HepG2 (cell line): ENCODE results near the gene CPEB3. TPM values are rescaled to one million over a fixed set of nuclear protein-coding genes. Genes with fewer than 3 reads are reported as not detected.

Experiments
- BATF2 ChIP-seq: sonication (generic); formaldehyde crosslinking; IDR thresholded peaks from 2 replicates; pipeline ENCODE4 v1.8.0; 2022; ENCODE audit warnings: mild to moderate bottlenecking, missing genetic modification reagents, moderate library complexity
- BHLHE40 ChIP-seq: IDR thresholded peaks from 2 replicates; pipeline ENCODE4 v1.6.1; 2011; ENCODE audit warnings: low read length, improper control_type of control experiment
- CBX5 ChIP-seq: sonication (generic); formaldehyde crosslinking; IDR thresholded peaks from 2 replicates; pipeline ENCODE4 v1.4.0; 2020; ENCODE audit warnings: missing genetic modification reagents, borderline replicate concordance
- HDAC2 ChIP-seq: sonication (generic); formaldehyde crosslinking; IDR thresholded peaks from 2 replicates; pipeline ENCODE4 v1.4.0; 2020; ENCODE audit warnings: missing genetic modification reagents
- HNF4A ChIP-seq: sonication (generic); formaldehyde crosslinking; IDR thresholded peaks from 2 replicates; pipeline ENCODE4 v1.4.0; 2020; ENCODE audit warnings: missing genetic modification reagents
- LRRFIP1 ChIP-seq: sonication (generic); formaldehyde crosslinking; conservative IDR thresholded peaks from 2 replicates; pipeline ENCODE4 v1.4.0; 2020; ENCODE audit warnings: missing genetic modification reagents
- MED1 ChIP-seq: sonication (generic); formaldehyde crosslinking; IDR thresholded peaks from 2 replicates; pipeline ENCODE4 v1.4.0; 2020; ENCODE audit warnings: missing genetic modification reagents
- MXD4 ChIP-seq: IDR thresholded peaks from 2 replicates; pipeline ENCODE4 v1.6.1; 2016; ENCODE audit warnings: mild to moderate bottlenecking, missing biosample characterization, missing genetic modification reagents
- NKX3-1 ChIP-seq: sonication (generic); formaldehyde crosslinking; IDR thresholded peaks from 2 replicates; pipeline ENCODE4 v1.5.0; 2020; ENCODE audit warnings: missing genetic modification reagents
- PLRG1 ChIP-seq: fragments of 450-650 bp; conservative IDR thresholded peaks from 2 replicates; pipeline ENCODE4 v1.6.1; 2016
- POLR2AphosphoS5 ChIP-seq: IDR thresholded peaks from 2 replicates; pipeline ENCODE4 v1.6.1; 2012; ENCODE audit warnings: low read depth, low read length
- RAD21 ChIP-seq: fragments of 450-650 bp; formaldehyde crosslinking; IDR thresholded peaks from 2 replicates; pipeline ENCODE4 v1.5.0; 2020; ENCODE audit warnings: mild to moderate bottlenecking
- SETDB1 ChIP-seq: sonication (generic); formaldehyde crosslinking; IDR thresholded peaks from 2 replicates; pipeline ENCODE4 v1.5.1; 2020; ENCODE audit warnings: missing genetic modification reagents, mild to moderate bottlenecking, borderline replicate concordance
- SIX4 ChIP-seq: sonication (generic); formaldehyde crosslinking; IDR thresholded peaks from 2 replicates; pipeline ENCODE4 v1.4.0; 2020; ENCODE audit warnings: missing genetic modification reagents
- ZNF180 ChIP-seq: sonication (generic); formaldehyde crosslinking; IDR thresholded peaks from 2 replicates; pipeline ENCODE4 v1.4.0; 2020; ENCODE audit warnings: low read depth, missing genetic modification reagents, borderline replicate concordance
- ZNF451 ChIP-seq: sonication (generic); formaldehyde crosslinking; IDR thresholded peaks from 2 replicates; pipeline ENCODE4 v1.5.0; 2020; ENCODE audit warnings: mild to moderate bottlenecking, missing genetic modification reagents
- ZNF510 ChIP-seq: sonication (generic); formaldehyde crosslinking; IDR thresholded peaks from 2 replicates; pipeline ENCODE4 v1.4.0; 2020; ENCODE audit warnings: low read depth, mild to moderate bottlenecking, missing genetic modification reagents
- ZNF558 ChIP-seq: sonication (generic); formaldehyde crosslinking; IDR thresholded peaks from 2 replicates; pipeline ENCODE4 v1.9.0; 2022; ENCODE audit warnings: mild to moderate bottlenecking, missing genetic modification reagents, borderline replicate concordance
- polyA plus RNA-seq, 8 experiments: library from polyadenylated mRNA; depleted of rRNA in 3 of 8; stranded (reverse) in 7 of 8; unstranded in 1 of 8; fragments of >200 nt; fragmentation: Illumina TruSeq in 4 of 8; extraction: Trizol in 4 of 8; gene quantifications; 2 replicates each; pipeline versions ENCODE4 v1.2.1 to v1.2.3, GENCODE V29; 2011 to 2016; ENCODE audit warnings: low read depth in 4 of 8, missing spikeins in 1 of 8, mixed read lengths in 1 of 8; ENCODE audit not compliant: insufficient read depth in 1 of 8
- total RNA-seq, 5 experiments: library from RNA; depleted of rRNA; stranded (reverse); fragments of >200 nt; fragmentation: Illumina TruSeq; extraction: Trizol; gene quantifications; 2 replicates each; pipeline ENCODE4 v1.2.3, GENCODE V29; 2016; ENCODE audit warnings: low read depth in 1 of 5
- TF ChIP-seq, protein P1 (sequence below): sonication (generic); formaldehyde crosslinking; IDR thresholded peaks from 2 replicates; pipeline ENCODE4 v1.5.0; 2020; ENCODE audit warnings: mild to moderate bottlenecking, missing genetic modification reagents, borderline replicate concordance
- TF ChIP-seq, protein P2 (sequence below): IDR thresholded peaks from 2 replicates; pipeline ENCODE4 v1.6.1; 2016; ENCODE audit warnings: missing compliant biosample characterization, missing genetic modification reagents, borderline replicate concordance
- TF ChIP-seq, protein P3 (sequence below): sonication (generic); formaldehyde crosslinking; IDR thresholded peaks from 2 replicates; pipeline ENCODE4 v1.8.1; 2022; ENCODE audit warnings: mild to moderate bottlenecking, missing genetic modification reagents

Gene CPEB3
- total and polyA plus RNA-seq, 2 of the 13 experiments (the other 11 are each of a cell fraction or from before 2014, with no cell fraction given), result 0.66 to 0.70 TPM

DNA sequence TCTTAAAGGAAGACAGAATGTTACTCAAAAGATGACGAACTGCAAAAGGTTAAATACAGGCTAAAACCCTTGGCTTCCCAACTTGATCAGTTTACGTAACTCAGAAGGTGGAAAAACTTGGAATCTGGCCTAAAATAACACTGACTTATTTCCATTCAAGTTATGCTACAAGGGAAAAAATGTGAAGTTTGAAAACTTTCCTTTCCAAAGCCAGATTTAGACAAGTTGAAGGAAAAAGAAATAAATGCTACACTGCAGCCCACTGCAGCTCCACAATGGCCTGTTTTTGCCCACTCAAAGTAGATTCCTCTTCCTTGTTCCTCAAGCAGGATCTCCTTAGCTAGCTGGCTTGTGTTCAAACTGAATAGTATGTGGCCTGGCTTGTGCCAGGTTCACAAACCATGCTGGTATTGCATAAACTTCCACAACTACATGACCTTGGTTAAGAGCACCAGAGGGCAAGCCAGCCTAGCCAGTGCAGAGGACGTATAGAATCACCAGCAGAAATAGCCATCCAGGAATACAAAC lies 166.2 kb downstream of the CPEB3 start (continued):
- TF ChIP-seq, protein P1, sequence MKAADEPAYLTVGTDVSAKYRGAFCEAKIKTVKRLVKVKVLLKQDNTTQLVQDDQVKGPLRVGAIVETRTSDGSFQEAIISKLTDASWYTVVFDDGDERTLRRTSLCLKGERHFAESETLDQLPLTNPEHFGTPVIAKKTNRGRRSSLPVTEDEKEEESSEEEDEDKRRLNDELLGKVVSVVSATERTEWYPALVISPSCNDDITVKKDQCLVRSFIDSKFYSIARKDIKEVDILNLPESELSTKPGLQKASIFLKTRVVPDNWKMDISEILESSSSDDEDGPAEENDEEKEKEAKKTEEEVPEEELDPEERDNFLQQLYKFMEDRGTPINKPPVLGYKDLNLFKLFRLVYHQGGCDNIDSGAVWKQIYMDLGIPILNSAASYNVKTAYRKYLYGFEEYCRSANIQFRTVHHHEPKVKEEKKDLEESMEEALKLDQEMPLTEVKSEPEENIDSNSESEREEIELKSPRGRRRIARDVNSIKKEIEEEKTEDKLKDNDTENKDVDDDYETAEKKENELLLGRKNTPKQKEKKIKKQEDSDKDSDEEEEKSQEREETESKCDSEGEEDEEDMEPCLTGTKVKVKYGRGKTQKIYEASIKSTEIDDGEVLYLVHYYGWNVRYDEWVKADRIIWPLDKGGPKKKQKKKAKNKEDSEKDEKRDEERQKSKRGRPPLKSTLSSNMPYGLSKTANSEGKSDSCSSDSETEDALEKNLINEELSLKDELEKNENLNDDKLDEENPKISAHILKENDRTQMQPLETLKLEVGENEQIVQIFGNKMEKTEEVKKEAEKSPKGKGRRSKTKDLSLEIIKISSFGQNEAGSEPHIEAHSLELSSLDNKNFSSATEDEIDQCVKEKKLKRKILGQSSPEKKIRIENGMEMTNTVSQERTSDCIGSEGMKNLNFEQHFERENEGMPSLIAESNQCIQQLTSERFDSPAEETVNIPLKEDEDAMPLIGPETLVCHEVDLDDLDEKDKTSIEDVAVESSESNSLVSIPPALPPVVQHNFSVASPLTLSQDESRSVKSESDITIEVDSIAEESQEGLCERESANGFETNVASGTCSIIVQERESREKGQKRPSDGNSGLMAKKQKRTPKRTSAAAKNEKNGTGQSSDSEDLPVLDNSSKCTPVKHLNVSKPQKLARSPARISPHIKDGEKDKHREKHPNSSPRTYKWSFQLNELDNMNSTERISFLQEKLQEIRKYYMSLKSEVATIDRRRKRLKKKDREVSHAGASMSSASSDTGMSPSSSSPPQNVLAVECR (CRISPR knock-in tag), result no peak; the same call in 1 of the 2 replicates
- no peak for TF ChIP-seq BATF2 (CRISPR knock-in tag)
- TF ChIP-seq ZNF451, result no peak
- TF ChIP-seq, protein P2, sequence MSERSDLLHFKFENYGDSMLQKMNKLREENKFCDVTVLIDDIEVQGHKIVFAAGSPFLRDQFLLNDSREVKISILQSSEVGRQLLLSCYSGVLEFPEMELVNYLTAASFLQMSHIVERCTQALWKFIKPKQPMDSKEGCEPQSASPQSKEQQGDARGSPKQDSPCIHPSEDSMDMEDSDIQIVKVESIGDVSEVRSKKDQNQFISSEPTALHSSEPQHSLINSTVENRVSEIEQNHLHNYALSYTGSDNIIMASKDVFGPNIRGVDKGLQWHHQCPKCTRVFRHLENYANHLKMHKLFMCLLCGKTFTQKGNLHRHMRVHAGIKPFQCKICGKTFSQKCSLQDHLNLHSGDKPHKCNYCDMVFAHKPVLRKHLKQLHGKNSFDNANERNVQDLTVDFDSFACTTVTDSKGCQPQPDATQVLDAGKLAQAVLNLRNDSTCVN, result peak; percentile 49; the same call in 1 of the 2 replicates
- TF ChIP-seq NKX3-1 (CRISPR knock-in tag), result no peak
- peak; percentile 54; the same call in 1 of the 2 replicates for TF ChIP-seq HDAC2 (CRISPR knock-in tag)
- peak; percentile 60 for TF ChIP-seq MED1 (CRISPR knock-in tag)
- TF ChIP-seq CBX5 (CRISPR knock-in tag), result peak; percentile 18; the same call in 1 of the 2 replicates
- no peak for TF ChIP-seq POLR2AphosphoS5
- no peak for TF ChIP-seq PLRG1
- TF ChIP-seq ZNF558 (CRISPR knock-in tag), result no peak
- TF ChIP-seq RAD21 (CRISPR knock-in tag), result 0 out of 2 replicates have a peak, but pooled peaks have one; percentile 22
- no peak for TF ChIP-seq ZNF510 (CRISPR knock-in tag)
- TF ChIP-seq, protein P3, sequence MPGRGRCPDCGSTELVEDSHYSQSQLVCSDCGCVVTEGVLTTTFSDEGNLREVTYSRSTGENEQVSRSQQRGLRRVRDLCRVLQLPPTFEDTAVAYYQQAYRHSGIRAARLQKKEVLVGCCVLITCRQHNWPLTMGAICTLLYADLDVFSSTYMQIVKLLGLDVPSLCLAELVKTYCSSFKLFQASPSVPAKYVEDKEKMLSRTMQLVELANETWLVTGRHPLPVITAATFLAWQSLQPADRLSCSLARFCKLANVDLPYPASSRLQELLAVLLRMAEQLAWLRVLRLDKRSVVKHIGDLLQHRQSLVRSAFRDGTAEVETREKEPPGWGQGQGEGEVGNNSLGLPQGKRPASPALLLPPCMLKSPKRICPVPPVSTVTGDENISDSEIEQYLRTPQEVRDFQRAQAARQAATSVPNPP, result no peak
- TF ChIP-seq SIX4 (CRISPR knock-in tag), result no peak
- TF ChIP-seq LRRFIP1, result no peak
- TF ChIP-seq HNF4A (CRISPR knock-in tag), result peak; percentile 74
- TF ChIP-seq ZNF180 (CRISPR knock-in tag), result no peak
- TF ChIP-seq SETDB1 (CRISPR knock-in tag), result no peak
- TF ChIP-seq BHLHE40, result no peak
- no peak for TF ChIP-seq MXD4 (CRISPR knock-in tag)
